ENCODE measurements around the gene CYSLTR2. TPM values are rescaled to one million over a fixed set of nuclear protein-coding genes. Genes with fewer than 3 reads are reported as not detected.

CYSLTR2 gene
- total and polyA plus RNA-seq, 10 donors = 0.61 to 8.3 (median 5.3) TPM

GRCh38 chr13:48681905-48682304 lies 28.2 kb downstream of the CYSLTR2 start:
- intact Hi-C loops (cut with DNase I; ENCODE audit: low total_unique reads) = no loop called here
- 84 to 91% (median 90%) methylated on average over 1 of the region's 1 CpG for WGBS, 5 donors

GRCh38 chr13:48682436-48682835 lies 28.7 kb downstream of the CYSLTR2 start:
- WGBS, 5 donors = 55 to 84% (median 64%) methylated on average over 2 of the region's 2 CpGs
- intact Hi-C loops (cut with DNase I; ENCODE audit: low total_unique reads) = no loop called here
- DNase-seq = no peak

More at GRCh38 chr13:48681905-48682304, 28.2 kb downstream of the CYSLTR2 start:
- Histone ChIP-seq H3K4me1 (peaks cover 0 to 41% (median 9%) of the 10 kb centered on the region in 6 donors), H3K27me3 (replicated peaks in 1 of 7) (no peaks in the 10 kb centered on the region), H3K9me3 (no peaks in the 10 kb centered on the region), H3K4me3 (no peak overlapping the region), H3K27ac (no peak overlapping the region), H3K36me3 (no peaks in the 10 kb centered on the region)
- TF ChIP-seq POLR2AphosphoS5 (IDR thresholded peaks at IDR 0.05) (no peak), POLR2A (IDR thresholded peaks at IDR 0.05) (no peak), CTCF (IDR thresholded peaks at IDR 0.05 in 8 of 11, conservative IDR thresholded peaks at IDR 0.05 in 3 of 11) (no peak)
- no peak for DNase-seq

GRCh38 chr13:48686636-48687210 lies 33.0 kb downstream of the CYSLTR2 start:
- DNase-seq = no peak
- H3K27me3 ChIP-seq (replicated peaks in 1 of 7) = no peaks in the 10 kb centered on the region

More at GRCh38 chr13:48682436-48682835, 28.7 kb downstream of the CYSLTR2 start:
- H3K27me3 ChIP-seq (replicated peaks in 1 of 7) = no peaks in the 10 kb centered on the region
- peaks cover 0 to 35% (median 8%) of the 10 kb centered on the region in 6 donors for H3K4me1 ChIP-seq
- H3K27ac ChIP-seq = no peak overlapping the region
- TF ChIP-seq CTCF (IDR thresholded peaks at IDR 0.05 in 8 of 11, conservative IDR thresholded peaks at IDR 0.05 in 3 of 11) (no peak), POLR2AphosphoS5 (IDR thresholded peaks at IDR 0.05) (no peak), POLR2A (IDR thresholded peaks at IDR 0.05) (no peak)
- no peak overlapping the region for H3K4me3 ChIP-seq
- no peaks in the 10 kb centered on the region for H3K36me3 ChIP-seq
- no peaks in the 10 kb centered on the region for H3K9me3 ChIP-seq

More at GRCh38 chr13:48686636-48687210, 33.0 kb downstream of the CYSLTR2 start:
- TF ChIP-seq CTCF (IDR thresholded peaks at IDR 0.05 in 8 of 11, conservative IDR thresholded peaks at IDR 0.05 in 3 of 11) (no peak), POLR2A (IDR thresholded peaks at IDR 0.05) (no peak), POLR2AphosphoS5 (IDR thresholded peaks at IDR 0.05) (no peak)
- H3K36me3 ChIP-seq = no peaks in the 10 kb centered on the region
- H3K27ac ChIP-seq = no peak overlapping the region
- H3K9me3 ChIP-seq = peaks cover 0 to 14% (median 0%) of the 10 kb centered on the region in 8 donors
- peaks cover 0 to 8% (median 0%) of the 10 kb centered on the region in 6 donors for H3K4me1 ChIP-seq
- H3K4me3 ChIP-seq = no peak overlapping the region
- WGBS, 5 donors = 81 to 93% (median 89%) methylated on average over 3 of the region's 3 CpGs
- intact Hi-C loops (cut with DNase I; ENCODE audit: low total_unique reads) = no loop called here
